Ovary (tissue), 3 donors: ENCODE results near the gene HABP4.

Source experiments
- CTCF ChIP-seq, 3 donors: fragments of 450-650 bp in 2 of 3; fragments of 200-600 bp in 1 of 3; IDR thresholded peaks; one replicate each; pipeline versions ENCODE4 v1.5.1 to v1.8.0; 2016 to 2022; ENCODE audit warnings: antibody characterized with exemption in 3 of 3, mild to moderate bottlenecking in 1 of 3
- POLR2A ChIP-seq: fragments of 450-650 bp; IDR thresholded peaks from one replicate; pipeline ENCODE4 v1.6.1; 2017; ENCODE audit warnings: antibody characterized with exemption, mild to moderate bottlenecking, moderate library complexity
- donor health status: DM: no; HTN: no; CAD: no.

GRCh38 chr9:96505316-96505991 is 55.5 kb downstream of the HABP4 start:
- TF ChIP-seq CTCF (IDR thresholded peaks at IDR 0.05) = no peak
- no peak for TF ChIP-seq POLR2A
